Mucosa of descending colon (tissue), 3 donors: ENCODE measurements around the gene TMEM255B. TPM values are rescaled to one million over a fixed set of nuclear protein-coding genes. Genes with fewer than 3 reads are reported as not detected.

ENCODE experiments used
- ATAC-seq: fragments of 200-7000 bp; cut with Tn5 transposase; one replicate; pipeline ENCODE4 v1.9.1; 2020; ENCODE audit warnings: mild to moderate bottlenecking, moderate library complexity
- DNase-seq, 3 donors: peaks; one replicate each; pipeline ENCODE4 v3.0.0-alpha.2; 2020
- H3K36me3 ChIP-seq: fragments of 200-600 bp; one replicate; pipeline ENCODE4 v1.8.0; 2021; ENCODE audit warnings: low read depth, mild to moderate bottlenecking
- H3K4me1 ChIP-seq: fragments of 200-600 bp; one replicate; pipeline ENCODE4 v1.8.0; 2021; ENCODE audit warnings: low read depth, mild to moderate bottlenecking
- H3K4me3 ChIP-seq: fragments of 200-600 bp; one replicate; pipeline ENCODE4 v1.8.0; 2021; ENCODE audit warnings: mild to moderate bottlenecking
- H3K9me3 ChIP-seq: fragments of 200-600 bp; one replicate; pipeline ENCODE4 v1.8.0; 2021; ENCODE audit warnings: mild to moderate bottlenecking
- CTCF ChIP-seq: fragments of 200-600 bp; IDR thresholded peaks from one replicate; pipeline ENCODE4 v1.8.0; 2022; ENCODE audit warnings: antibody characterized with exemption, mild to moderate bottlenecking
- intact Hi-C, 2 donors: fragments of 100-400 bp; cut with DNase I in 1 of 2; cut with micrococcal nuclease in 1 of 2; formaldehyde crosslinking; loops; one replicate each; pipeline versions ENCODE4 v1.11.0 to v1.11.1; 2022; cut with DNase I, micrococcal nuclease
- total RNA-seq, 3 donors: library from RNA; stranded (reverse); fragmentation: NEBNext Ultra II Directional in 2 of 3; extraction: Animal tissue kit (Norgen Biotek cat#: 25700) in 2 of 3; gene quantifications; one replicate each; pipeline versions ENCODE4 v1.2.1 to v1.2.4, GENCODE V29; 2021 to 2023
- donor health status: DM: no; HTN: no; CAD: no; lungs with moderate emphysema.
- donor health status: DM: no; HTN: no; CAD: no.
- donor health status: DM: no; HTN: yes; CAD: no.

Gene TMEM255B
- total RNA-seq, 3 donors from 2014 or later: 2.9 to 6.6 (median 6.3) TPM

GRCh38 chr13:113739527-113740285, 19.3 kb upstream of the TMEM255B start:
- peak in 2 of 3 donors; percentile 24 to 45 for DNase-seq
- intact Hi-C loops: no loop called here
- H3K4me3 ChIP-seq: no peak overlapping the region
- no peaks in the 10 kb centered on the region for H3K36me3 ChIP-seq
- no peak for ATAC-seq
- peaks cover 11% of the 10 kb centered on the region for H3K4me1 ChIP-seq
- H3K9me3 ChIP-seq: no peaks in the 10 kb centered on the region
- no peak for TF ChIP-seq CTCF

- ATAC-seq (no peak), DNase-seq (peak in 1 of 3 donors; percentile 10)
- H3K9me3 ChIP-seq: no peaks in the 10 kb centered on the region
- no peaks in the 10 kb centered on the region for H3K36me3 ChIP-seq
- H3K4me1 ChIP-seq: peaks cover 11% of the 10 kb centered on the region
- TF ChIP-seq CTCF: no peak
- intact Hi-C loops: no loop called here
- H3K4me3 ChIP-seq: no peak overlapping the region
Observed at GRCh38 chr13:113740286-113740556, 18.8 kb upstream of the TMEM255B start.

GRCh38 chr13:113740661-113741060, 18.4 kb upstream of the TMEM255B start:
- no peak overlapping the region for H3K4me3 ChIP-seq
- peak in 1 of 3 donors; percentile 14 for DNase-seq
- ATAC-seq: no peak
- no peaks in the 10 kb centered on the region for H3K36me3 ChIP-seq
- intact Hi-C loops: no loop called here
- no peaks in the 10 kb centered on the region for H3K9me3 ChIP-seq
- H3K4me1 ChIP-seq: peaks cover 11% of the 10 kb centered on the region
- TF ChIP-seq CTCF: no peak

GRCh38 chr13:113741191-113741668, 17.8 kb upstream of the TMEM255B start:
- TF ChIP-seq CTCF: no peak
- intact Hi-C loops: no loop called here
- DNase-seq (peak in 1 of 3 donors; percentile 9), ATAC-seq (no peak)
- H3K36me3 ChIP-seq: no peaks in the 10 kb centered on the region
- peaks cover 11% of the 10 kb centered on the region for H3K4me1 ChIP-seq
- H3K4me3 ChIP-seq: no peak overlapping the region
- H3K9me3 ChIP-seq: no peaks in the 10 kb centered on the region

- TF ChIP-seq CTCF: no peak
- Histone ChIP-seq H3K9me3 (no peaks in the 10 kb centered on the region), H3K36me3 (no peaks in the 10 kb centered on the region), H3K4me1 (peaks cover 5% of the 10 kb centered on the region), H3K4me3 (no peak overlapping the region)
- DNase-seq (peak; percentile 52 to 68 (median 58)), ATAC-seq (peak; percentile 80)
- intact Hi-C loops: no loop called here
Observed at GRCh38 chr13:113742000-113742441, 17.0 kb upstream of the TMEM255B start.
